PC-3 (cell line): ENCODE results near the gene SUSD4. TPM values are rescaled to one million over a fixed set of nuclear protein-coding genes. Genes with fewer than 3 reads are reported as not detected.

ENCODE experiments used
- ATAC-seq: fragments of 200-7000 bp; cut with Tn5 transposase; 2 replicates; pipeline ENCODE4 v1.9.1; 2020; ENCODE audit warnings: mild to moderate bottlenecking, moderate library complexity
- BruUV-seq: library from RNA; stranded (reverse); fragments of 400-500 nt; replicated peaks from 2 replicates; lab custom pipeline; 2021; lab: Mats Ljungman, UMichigan
- CTCF ChIA-PET: fragments of 300-600 bp; sonication (Branson Sonifier 250); formaldehyde crosslinking; loops from one replicate; lab custom pipeline; 2022; ENCODE audit warnings: antibody characterized with exemption; lab: Charles Lee
- POLR2A ChIA-PET: fragments of 300-600 bp; sonication (Branson Sonifier 250); formaldehyde crosslinking; loops from one replicate; lab custom pipeline; 2022; ENCODE audit warnings: antibody characterized with exemption; ENCODE audit not compliant: unreplicated experiment; lab: Charles Lee
- DNase-seq: peaks from one replicate; pipeline ENCODE4 v3.0.0-alpha.2; 2015
- H2AFZ ChIP-seq: fragments of 300-600 bp; sonication (generic); 2 replicates; pipeline ENCODE4 v1.6.0; 2016; ENCODE audit warnings: antibody characterized with exemption, low read length
- H3F3A ChIP-seq: fragments of 300-600 bp; sonication (generic); one replicate; pipeline ENCODE4 v1.6.0; 2017; ENCODE audit warnings: antibody characterized with exemption, low read length, control low read depth, mild to moderate bottlenecking; ENCODE audit not compliant: unreplicated experiment
- H3K27ac ChIP-seq: fragments of 300-600 bp; sonication (generic); 2 replicates; pipeline ENCODE4 v1.5.1; 2016; ENCODE audit warnings: mild to moderate bottlenecking, low read length
- H3K27me3 ChIP-seq: fragments of 300-600 bp; sonication (generic); 2 replicates; pipeline ENCODE4 v1.6.1; 2016; ENCODE audit warnings: low read length, mixed read lengths
- H3K36me3 ChIP-seq: fragments of 300-600 bp; sonication (generic); 2 replicates; pipeline ENCODE4 v1.6.1; 2016; ENCODE audit warnings: low read depth, mixed run types, low read length, mixed read lengths
- H3K4me1 ChIP-seq: fragments of 300-600 bp; sonication (generic); 2 replicates; pipeline ENCODE4 v1.5.1; 2016; ENCODE audit warnings: low read length; ENCODE audit not compliant: insufficient read depth
- H3K4me2 ChIP-seq: fragments of 300-600 bp; sonication (generic); 2 replicates; pipeline ENCODE4 v1.6.0; 2016; ENCODE audit warnings: low read length
- H3K4me3 ChIP-seq: fragments of 300-600 bp; sonication (generic); 2 replicates; pipeline ENCODE4 v1.5.1; 2016; ENCODE audit warnings: mild to moderate bottlenecking, low read length, mixed read lengths
- H3K79me2 ChIP-seq: fragments of 300-600 bp; sonication (generic); 2 replicates; pipeline ENCODE4 v1.6.1; 2017; ENCODE audit warnings: low read length, mixed read lengths
- H3K9ac ChIP-seq: fragments of 300-600 bp; sonication (generic); 2 replicates; pipeline ENCODE4 v1.6.0; 2016; ENCODE audit warnings: mild to moderate bottlenecking, low read length
- H3K9me2 ChIP-seq: fragments of 300-600 bp; sonication (generic); replicated peaks from 2 replicates; pipeline ENCODE4 v1.6.1; 2016; ENCODE audit warnings: mixed run types, low read length, mixed read lengths
- H3K9me3 ChIP-seq: fragments of 300-600 bp; sonication (generic); 2 replicates; pipeline ENCODE4 v1.6.1; 2016; ENCODE audit warnings: low read length, mixed read lengths
- H4K20me1 ChIP-seq: fragments of 300-600 bp; sonication (generic); 2 replicates; pipeline ENCODE4 v1.6.1; 2016; ENCODE audit warnings: low read length, mixed read lengths
- CTCF ChIP-seq: fragments of 300-600 bp; sonication (generic); conservative IDR thresholded peaks from 2 replicates; pipeline ENCODE4 v1.5.1; 2017; ENCODE audit warnings: antibody characterized with exemption, low read depth, mild to moderate bottlenecking, low read length
- EZH2 ChIP-seq: fragments of 300-600 bp; sonication (generic); IDR thresholded peaks from one replicate; pipeline ENCODE4 v1.6.1; 2017; ENCODE audit warnings: antibody characterized with exemption, mild to moderate bottlenecking, low read length; ENCODE audit not compliant: unreplicated experiment
- EZH2phosphoT487 ChIP-seq: fragments of 300-600 bp; sonication (generic); IDR thresholded peaks from 2 replicates; pipeline ENCODE4 v1.6.1; 2018; ENCODE audit warnings: mild to moderate bottlenecking, antibody characterized with exemption, low read length, borderline replicate concordance
- intact Hi-C: fragments of 100-400 bp; cut with micrococcal nuclease; formaldehyde crosslinking; loops from 2 replicates; pipeline ENCODE4 v1.9.0; 2023
- total RNA-seq: library from RNA; depleted of rRNA; stranded (reverse); fragments of >200 nt; gene quantifications from 2 replicates; pipeline ENCODE4 v1.2.3, GENCODE V29; 2014

Gene SUSD4
- total RNA-seq, 1 experiment from 2014 or later = 5.2 TPM

- CTCF ChIA-PET = no interaction called here
- intact Hi-C loops = no loop called here
- no peak for DNase-seq
- Histone ChIP-seq H3K4me3 (no peak overlapping the region), H4K20me1 (no peaks in the 10 kb centered on the region), H2AFZ (no peak overlapping the region), H3F3A (no peaks in the 10 kb centered on the region), H3K9me2 (no peaks in the 10 kb centered on the region), H3K27me3 (peaks cover 15% of the 10 kb centered on the region; the same call in 1 of the 2 replicates), H3K27ac (no peak overlapping the region), H3K9ac (no peak overlapping the region), H3K4me2 (no peak overlapping the region), H3K36me3 (no peaks in the 10 kb centered on the region), H3K79me2 (no peaks in the 10 kb centered on the region), H3K4me1 (no peaks in the 10 kb centered on the region), H3K9me3 (no peaks in the 10 kb centered on the region; the same call in 1 of the 2 replicates)
- ATAC-seq = no peak
- no TSS peak for BruUV-seq
- POLR2A ChIA-PET = no interaction called here
- TF ChIP-seq CTCF (no peak), EZH2 (no peak), EZH2phosphoT487 (no peak)
These were observed 55.8 kb downstream of the SUSD4 start for GRCh38 chr1:223308136-223308535.

- H4K20me1 ChIP-seq = no peaks in the 10 kb centered on the region
- TF ChIP-seq EZH2 = no peak
- no peaks in the 10 kb centered on the region; the same call in 1 of the 2 replicates for H3K9me3 ChIP-seq
- peaks cover 15% of the 10 kb centered on the region; the same call in 1 of the 2 replicates for H3K27me3 ChIP-seq
- intact Hi-C loops = no loop called here
- DNase-seq = no peak
- no peaks in the 10 kb centered on the region for H3K79me2 ChIP-seq
- H3K9ac ChIP-seq = no peak overlapping the region
- no peaks in the 10 kb centered on the region for H3K4me1 ChIP-seq
- no peak overlapping the region for H2AFZ ChIP-seq
- CTCF ChIA-PET = interaction anchor here (0.7 kb wide), 1 partner anchor 179 kb away, joined by 5 read pairs; no protein-coding TSS in a partner anchor
- H3K4me2 ChIP-seq = no peak overlapping the region
- H3K4me3 ChIP-seq = no peak overlapping the region
- no peak for ATAC-seq
- no peaks in the 10 kb centered on the region for H3K9me2 ChIP-seq
- BruUV-seq = no TSS peak
- no peak overlapping the region for H3K27ac ChIP-seq
- H3K36me3 ChIP-seq = no peaks in the 10 kb centered on the region
- no peaks in the 10 kb centered on the region for H3F3A ChIP-seq
- POLR2A ChIA-PET = no interaction called here
These were observed 56.4 kb downstream of the SUSD4 start for GRCh38 chr1:223307544-223307943.

GRCh38 chr1:223304931-223305330 lies 59.0 kb downstream of the SUSD4 start:
- ChIA-PET POLR2A (no interaction called here), CTCF (no interaction called here)
- no peak overlapping the region for H3K27ac ChIP-seq
- ATAC-seq = no peak
- no peak for DNase-seq
- H3K79me2 ChIP-seq = no peaks in the 10 kb centered on the region
- peaks cover 10% of the 10 kb centered on the region; the same call in 1 of the 2 replicates for H3K27me3 ChIP-seq
- no peaks in the 10 kb centered on the region; the same call in 1 of the 2 replicates for H3K9me3 ChIP-seq
- no peak overlapping the region for H3K9ac ChIP-seq
- no peak overlapping the region for H3K4me2 ChIP-seq
- H2AFZ ChIP-seq = no peak overlapping the region
- intact Hi-C loops = no loop called here
- no peak for TF ChIP-seq EZH2
- TF ChIP-seq CTCF = no peak
- no peak for TF ChIP-seq EZH2phosphoT487
- no peaks in the 10 kb centered on the region for H3K9me2 ChIP-seq
- H3K36me3 ChIP-seq = no peaks in the 10 kb centered on the region
- no peak overlapping the region for H3K4me3 ChIP-seq
- H3F3A ChIP-seq = no peaks in the 10 kb centered on the region
- BruUV-seq = no TSS peak
- no peaks in the 10 kb centered on the region for H4K20me1 ChIP-seq
- no peaks in the 10 kb centered on the region for H3K4me1 ChIP-seq
